NB4 (cell line): Measurements from ENCODE around the gene HBA1.

Source experiments
- MYC ChIP-seq: IDR thresholded peaks from 2 replicates; pipeline ENCODE4 v1.6.1; 2011; ENCODE audit warnings: low read depth, low read length
- TF ChIP-seq, protein P1 (sequence below): IDR thresholded peaks from one replicate; pipeline ENCODE4 v1.5.1; 2012; ENCODE audit warnings: low read depth, low read length
- TF ChIP-seq, protein P2 (sequence below): IDR thresholded peaks from 2 replicates; pipeline ENCODE4 v1.6.1; 2011; ENCODE audit warnings: low read depth, low read length

DNA sequence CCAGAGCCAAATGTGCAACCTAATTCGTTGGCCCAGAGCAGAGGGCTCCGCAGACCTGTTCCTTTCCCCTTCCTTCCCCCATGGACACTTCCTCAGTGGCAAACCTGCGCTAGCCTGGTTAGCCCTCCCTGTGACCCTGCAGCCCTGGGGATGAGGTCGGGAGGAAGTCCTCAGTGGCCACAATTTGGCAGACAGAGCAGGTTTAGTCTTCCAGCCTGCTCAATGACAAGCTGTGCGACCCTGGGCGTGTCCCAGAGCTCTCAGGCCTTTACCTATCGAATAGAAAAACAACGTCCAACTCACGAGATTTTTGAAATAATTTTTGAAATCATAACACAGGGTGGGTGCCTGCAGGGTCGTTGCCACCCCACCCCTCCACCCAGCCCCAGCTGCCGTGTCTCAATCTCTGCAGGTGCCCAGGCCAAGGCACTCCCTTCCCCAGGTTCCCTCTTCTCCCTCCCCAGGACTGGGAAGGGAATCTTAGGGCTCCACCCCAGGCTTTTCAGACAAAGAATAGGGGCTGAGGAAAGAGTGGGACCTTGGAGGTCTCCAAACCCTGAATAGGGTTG is 9.3 kb upstream of the HBA1 start:
- TF ChIP-seq, protein P1, sequence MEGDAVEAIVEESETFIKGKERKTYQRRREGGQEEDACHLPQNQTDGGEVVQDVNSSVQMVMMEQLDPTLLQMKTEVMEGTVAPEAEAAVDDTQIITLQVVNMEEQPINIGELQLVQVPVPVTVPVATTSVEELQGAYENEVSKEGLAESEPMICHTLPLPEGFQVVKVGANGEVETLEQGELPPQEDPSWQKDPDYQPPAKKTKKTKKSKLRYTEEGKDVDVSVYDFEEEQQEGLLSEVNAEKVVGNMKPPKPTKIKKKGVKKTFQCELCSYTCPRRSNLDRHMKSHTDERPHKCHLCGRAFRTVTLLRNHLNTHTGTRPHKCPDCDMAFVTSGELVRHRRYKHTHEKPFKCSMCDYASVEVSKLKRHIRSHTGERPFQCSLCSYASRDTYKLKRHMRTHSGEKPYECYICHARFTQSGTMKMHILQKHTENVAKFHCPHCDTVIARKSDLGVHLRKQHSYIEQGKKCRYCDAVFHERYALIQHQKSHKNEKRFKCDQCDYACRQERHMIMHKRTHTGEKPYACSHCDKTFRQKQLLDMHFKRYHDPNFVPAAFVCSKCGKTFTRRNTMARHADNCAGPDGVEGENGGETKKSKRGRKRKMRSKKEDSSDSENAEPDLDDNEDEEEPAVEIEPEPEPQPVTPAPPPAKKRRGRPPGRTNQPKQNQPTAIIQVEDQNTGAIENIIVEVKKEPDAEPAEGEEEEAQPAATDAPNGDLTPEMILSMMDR, result no peak
- TF ChIP-seq, protein P2, sequence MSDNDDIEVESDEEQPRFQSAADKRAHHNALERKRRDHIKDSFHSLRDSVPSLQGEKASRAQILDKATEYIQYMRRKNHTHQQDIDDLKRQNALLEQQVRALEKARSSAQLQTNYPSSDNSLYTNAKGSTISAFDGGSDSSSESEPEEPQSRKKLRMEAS, result no peak
- no peak for TF ChIP-seq MYC
